Chondrocyte (in vitro differentiated cells): ENCODE measurements around the gene CYP2A13. TPM values are rescaled to one million over a fixed set of nuclear protein-coding genes. Genes with fewer than 3 reads are reported as not detected.

Experiments used
- DNase-seq: peaks from one replicate; pipeline ENCODE4 v3.0.0; 2021; ENCODE audit warnings: mixed read lengths, low spot score
- H3K27ac Mint-ChIP-seq: one replicate; pipeline ENCODE4 v1.8.0; 2021; ENCODE audit warnings: mild to moderate bottlenecking, moderate library complexity, mixed read lengths; ENCODE audit not compliant: unreplicated experiment
- H3K27me3 Mint-ChIP-seq: 2 replicates; pipeline ENCODE4 v1.8.0; 2021; ENCODE audit warnings: low read depth, mixed read lengths
- H3K36me3 Mint-ChIP-seq: 2 replicates; pipeline ENCODE4 v1.8.0; 2021; ENCODE audit warnings: low read depth, mixed read lengths
- H3K4me1 Mint-ChIP-seq: 2 replicates; pipeline ENCODE4 v1.8.0; 2021; ENCODE audit warnings: low read depth, mild to moderate bottlenecking, mixed read lengths
- H3K4me3 Mint-ChIP-seq: one replicate; pipeline ENCODE4 v1.8.0; 2021; ENCODE audit warnings: mild to moderate bottlenecking, moderate library complexity, mixed read lengths; ENCODE audit not compliant: unreplicated experiment
- H3K9me3 Mint-ChIP-seq: 2 replicates; pipeline ENCODE4 v1.8.0; 2021; ENCODE audit warnings: low read depth, mixed read lengths
- CTCF ChIP-seq: fragments of 200-600 bp; sonication (generic); IDR thresholded peaks from 2 replicates; pipeline ENCODE4 v1.5.0; 2021; ENCODE audit warnings: antibody characterized with exemption, mild to moderate bottlenecking, moderate library complexity
- total RNA-seq: library from RNA; stranded (reverse); gene quantifications from 3 replicates; pipeline ENCODE4 v1.2.1, GENCODE V29; 2021

Gene CYP2A13
- total RNA-seq, 1 donor from 2014 or later = not detected

DNA sequence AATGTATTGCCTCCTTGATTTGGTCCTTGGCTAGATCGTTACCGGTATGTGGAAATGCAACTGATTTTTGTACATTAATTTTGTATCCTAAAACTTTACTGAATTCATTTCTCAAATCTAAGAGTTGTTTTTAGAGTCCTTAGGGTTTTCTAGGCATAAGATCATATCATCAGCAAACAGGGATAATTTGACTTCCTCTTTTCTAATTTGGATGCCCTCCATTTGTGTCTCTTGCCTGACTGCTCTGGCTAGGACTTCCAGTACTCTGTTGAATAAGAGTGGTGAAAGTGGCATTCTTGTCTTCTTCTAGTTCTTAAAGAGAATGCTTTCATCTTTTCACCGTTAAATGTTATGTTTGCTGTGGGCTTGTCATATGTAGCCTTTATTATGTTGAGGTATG is 12.0 kb upstream of the CYP2A13 start:
- Mint-ChIP-seq H3K27me3 (peaks cover 11% of the 10 kb centered on the region), H3K4me3 (no peak overlapping the region), H3K4me1 (no peaks in the 10 kb centered on the region), H3K9me3 (peaks cover 11% of the 10 kb centered on the region), H3K36me3 (peaks cover 3% of the 10 kb centered on the region), H3K27ac (no peak overlapping the region)
- TF ChIP-seq CTCF = no peak
- no peak for DNase-seq

- no peak for TF ChIP-seq CTCF
- H3K27ac Mint-ChIP-seq = no peak overlapping the region
- H3K4me1 Mint-ChIP-seq = no peaks in the 10 kb centered on the region
- H3K9me3 Mint-ChIP-seq = peaks cover 11% of the 10 kb centered on the region
- peaks cover 3% of the 10 kb centered on the region for H3K36me3 Mint-ChIP-seq
- no peak for DNase-seq
- no peak overlapping the region for H3K4me3 Mint-ChIP-seq
- peaks cover 33% of the 10 kb centered on the region for H3K27me3 Mint-ChIP-seq
These were observed 4.7 kb upstream of the CYP2A13 start for GRCh38 chr19:41083516-41083915.

GRCh38 chr19:41085748-41086415 is 2.4 kb upstream of the CYP2A13 start:
- no peaks in the 10 kb centered on the region for H3K4me1 Mint-ChIP-seq
- no peak for DNase-seq
- H3K27ac Mint-ChIP-seq = no peak overlapping the region
- TF ChIP-seq CTCF = no peak
- H3K9me3 Mint-ChIP-seq = peaks cover 3% of the 10 kb centered on the region
- H3K36me3 Mint-ChIP-seq = peaks cover under 1% of the 10 kb centered on the region
- no peak overlapping the region for H3K4me3 Mint-ChIP-seq
- H3K27me3 Mint-ChIP-seq = peaks cover 51% of the 10 kb centered on the region

DNA sequence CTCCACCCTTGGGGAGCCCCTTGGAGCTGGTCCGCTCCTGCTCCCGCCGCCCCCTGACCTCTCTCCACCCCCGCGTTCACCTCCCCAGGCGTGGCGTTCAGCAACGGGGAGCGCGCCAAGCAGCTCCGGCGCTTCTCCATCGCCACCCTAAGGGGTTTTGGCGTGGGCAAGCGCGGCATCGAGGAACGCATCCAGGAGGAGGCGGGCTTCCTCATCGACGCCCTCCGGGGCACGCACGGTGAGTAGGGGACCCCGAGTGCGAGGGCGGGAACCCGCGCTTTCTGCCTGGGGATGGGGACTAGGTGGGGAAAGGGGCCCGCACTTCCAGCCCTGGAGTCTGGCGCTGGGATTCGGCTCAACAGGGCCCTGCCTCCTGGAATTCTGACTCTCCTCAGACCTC is 1.7 kb downstream of the CYP2A13 start:
- H3K4me1 Mint-ChIP-seq = no peaks in the 10 kb centered on the region
- DNase-seq = no peak
- no peak overlapping the region for H3K27ac Mint-ChIP-seq
- no peaks in the 10 kb centered on the region for H3K36me3 Mint-ChIP-seq
- TF ChIP-seq CTCF = no peak
- H3K27me3 Mint-ChIP-seq = peaks cover 76% of the 10 kb centered on the region
- no peak overlapping the region for H3K4me3 Mint-ChIP-seq
- no peaks in the 10 kb centered on the region for H3K9me3 Mint-ChIP-seq

DNA sequence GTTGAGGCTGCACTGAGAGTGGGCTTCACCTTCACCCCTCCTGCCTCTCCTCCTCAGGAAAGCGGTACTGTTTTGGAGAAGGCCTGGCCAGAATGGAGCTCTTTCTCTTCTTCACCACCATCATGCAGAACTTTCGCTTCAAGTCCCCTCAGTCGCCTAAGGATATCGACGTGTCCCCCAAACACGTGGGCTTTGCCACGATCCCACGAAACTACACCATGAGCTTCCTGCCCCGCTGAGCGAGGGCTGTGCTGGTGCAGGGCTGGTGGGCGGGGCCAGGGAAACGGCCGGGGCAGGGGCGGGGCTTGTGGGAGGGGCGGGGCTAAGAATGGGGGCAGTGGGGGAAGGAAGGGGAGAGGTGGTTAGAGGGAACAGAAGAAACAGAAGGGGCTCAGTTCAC is 7.5 kb downstream of the CYP2A13 start:
- peaks cover 40% of the 10 kb centered on the region for H3K27me3 Mint-ChIP-seq

More for the DNA sequence above, 7.5 kb downstream of the CYP2A13 start:
- H3K9me3 Mint-ChIP-seq = peaks cover 9% of the 10 kb centered on the region
- no peaks in the 10 kb centered on the region for H3K4me1 Mint-ChIP-seq
- no peak for TF ChIP-seq CTCF
- no peak overlapping the region for H3K27ac Mint-ChIP-seq
- H3K36me3 Mint-ChIP-seq = no peaks in the 10 kb centered on the region
- no peak for DNase-seq
- H3K4me3 Mint-ChIP-seq = no peak overlapping the region
